Fibroblast of the aortic adventitia (primary cell): ENCODE results near the gene SUGP1. TPM values are rescaled to one million over a fixed set of nuclear protein-coding genes. Genes with fewer than 3 reads are reported as not detected.

Experiments used
- DNase-seq: peaks from one replicate; pipeline ENCODE4 v3.0.0-alpha.2; 2010; ENCODE audit warnings: low read depth
- H3K4me3 ChIP-seq: 2 replicates; pipeline ENCODE4 v1.5.1; 2011; ENCODE audit warnings: low read depth, mild to moderate bottlenecking, control low read depth, low read length, moderate library complexity
- CTCF ChIP-seq: IDR thresholded peaks from 2 replicates; pipeline ENCODE4 v1.5.1; 2011; ENCODE audit warnings: mild to moderate bottlenecking, low read length, control low read depth, inconsistent platforms; ENCODE audit not compliant: insufficient read depth
- total RNA-seq: library from RNA; depleted of rRNA; stranded (reverse); fragments of >200 nt; gene quantifications from 2 replicates; pipeline ENCODE4 v1.2.3, GENCODE V29; 2012; ENCODE audit warnings: low replicate concordance

The SUGP1 gene
- total RNA-seq, 1 donor, result 32.4 TPM

- no peak overlapping the region for H3K4me3 ChIP-seq
- TF ChIP-seq CTCF, result no peak
- DNase-seq, result no peak
Measured at GRCh38 chr19:19269952-19270694, 50.2 kb downstream of the SUGP1 start.

GRCh38 chr19:19268453-19269385 lies 51.6 kb downstream of the SUGP1 start:
- no peak for TF ChIP-seq CTCF
- H3K4me3 ChIP-seq, result no peak overlapping the region
- no peak for DNase-seq

- no peak overlapping the region for H3K4me3 ChIP-seq
- TF ChIP-seq CTCF, result no peak
- no peak for DNase-seq
Measured at GRCh38 chr19:19267305-19267704, 53.0 kb downstream of the SUGP1 start.

- no peak for DNase-seq
- no peak for TF ChIP-seq CTCF
- no peak overlapping the region for H3K4me3 ChIP-seq
Measured at GRCh38 chr19:19263886-19264487, 56.3 kb downstream of the SUGP1 start.

GRCh38 chr19:19262190-19263057 lies 57.9 kb downstream of the SUGP1 start:
- H3K4me3 ChIP-seq, result no peak overlapping the region
- no peak for TF ChIP-seq CTCF
- DNase-seq, result no peak
